ENCODE results near the gene TGFBR3. TPM values are rescaled to one million over a fixed set of nuclear protein-coding genes. Genes with fewer than 3 reads are reported as not detected.

The TGFBR3 gene
- total and polyA plus RNA-seq, 2 of the 8 experiments (the other 6 are each of a cell fraction or from before 2014, with no cell fraction given) = 2.0 to 6.1 TPM

DNA sequence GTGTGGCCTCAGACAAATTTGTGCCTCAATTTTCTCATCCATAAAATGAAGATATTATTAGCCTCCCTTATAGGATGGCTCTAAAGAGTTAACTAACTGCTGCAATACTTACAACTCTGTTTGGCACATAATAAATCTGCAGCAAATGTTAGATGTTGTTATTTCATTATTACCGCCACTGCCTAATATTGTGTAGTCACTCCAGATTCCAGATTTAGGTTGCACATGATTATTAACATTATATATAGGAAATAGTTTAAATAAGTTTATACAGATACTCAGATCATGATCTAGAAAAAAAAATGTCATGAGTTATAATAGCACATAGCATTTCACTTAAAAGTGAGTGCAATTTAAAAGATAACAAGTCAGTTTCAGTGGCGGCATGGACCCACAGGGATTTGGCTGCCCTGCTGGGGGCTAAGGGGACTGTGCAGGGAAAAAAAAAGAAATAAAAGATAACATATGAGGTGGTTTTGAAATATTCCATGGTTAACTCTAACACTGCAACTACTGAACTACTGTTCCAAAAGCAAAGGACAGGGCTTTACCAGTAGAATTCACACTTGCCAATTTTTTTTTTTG is 170.4 kb downstream of the TGFBR3 start (continued):
- TF ChIP-seq RBBP5 (IDR thresholded peaks at IDR 0.05; ENCODE audit: borderline replicate concordance, low read depth, low read length) = no peak
- no peak for TF ChIP-seq SUZ12 (IDR thresholded peaks at IDR 0.05; ENCODE audit: low read length)
- no peak for TF ChIP-seq TCF12 (IDR thresholded peaks at IDR 0.05; ENCODE audit: low read depth, low read length)
- TF ChIP-seq, protein P1, sequence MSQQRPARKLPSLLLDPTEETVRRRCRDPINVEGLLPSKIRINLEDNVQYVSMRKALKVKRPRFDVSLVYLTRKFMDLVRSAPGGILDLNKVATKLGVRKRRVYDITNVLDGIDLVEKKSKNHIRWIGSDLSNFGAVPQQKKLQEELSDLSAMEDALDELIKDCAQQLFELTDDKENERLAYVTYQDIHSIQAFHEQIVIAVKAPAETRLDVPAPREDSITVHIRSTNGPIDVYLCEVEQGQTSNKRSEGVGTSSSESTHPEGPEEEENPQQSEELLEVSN (IDR thresholded peaks at IDR 0.05) = no peak
- no peak for TF ChIP-seq RNF2 (IDR thresholded peaks at IDR 0.05; ENCODE audit: borderline replicate concordance, low read depth, low read length, missing control alignments, poor library complexity, severe bottlenecking)
- TF ChIP-seq POU5F1 (IDR thresholded peaks at IDR 0.05; ENCODE audit: low read depth, low read length) = no peak
- TF ChIP-seq CTBP2 (IDR thresholded peaks at IDR 0.05; ENCODE audit: borderline replicate concordance, insufficient read depth, insufficient read length, low read length) = no peak
- TF ChIP-seq BACH1 (IDR thresholded peaks at IDR 0.05; ENCODE audit: low read length) = no peak

Measured in H1 (cell line).